ENCODE data around the gene KDM6B.

The KDM6B gene

DNA sequence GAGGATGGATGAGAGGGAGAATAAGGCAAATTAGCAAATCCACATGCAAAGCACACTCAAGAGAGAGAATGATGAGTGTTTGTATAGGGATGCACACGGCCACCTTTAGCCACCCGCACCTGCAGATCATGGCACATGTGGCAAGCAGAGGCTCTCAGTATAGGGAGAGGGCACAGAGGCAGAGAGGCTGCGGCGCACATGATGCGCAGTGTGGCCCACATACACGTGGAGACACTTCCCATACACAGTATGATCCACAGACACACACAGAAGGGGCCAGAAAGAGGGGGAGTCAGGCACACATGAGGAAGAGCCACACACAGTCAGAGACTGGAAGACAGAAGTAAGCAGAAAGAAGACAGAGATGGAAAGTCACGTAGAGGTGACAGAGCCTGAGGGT is 48.1 kb downstream of the KDM6B start:
- DNase-seq, result no peak

DNA sequence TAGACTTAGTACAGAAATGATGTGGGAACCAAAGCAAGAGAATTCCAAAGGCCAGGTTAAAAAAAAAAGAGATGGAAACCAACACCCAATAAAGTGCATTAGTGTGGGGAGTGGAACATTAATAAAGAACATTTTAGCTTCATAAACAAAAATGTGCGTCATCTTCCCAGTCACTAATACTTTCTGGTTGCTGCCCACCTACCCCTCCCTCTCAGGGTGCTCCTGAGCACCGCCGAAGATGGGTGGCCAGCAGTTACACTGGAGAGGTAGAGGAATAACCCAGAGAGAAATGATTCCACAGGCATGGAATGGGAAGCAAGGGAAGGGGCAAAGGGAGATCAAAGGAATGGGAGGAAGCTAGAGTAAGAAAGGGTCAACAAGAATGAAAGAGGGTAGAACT is 48.6 kb downstream of the KDM6B start:
- no peak for DNase-seq

Data from midbrain (tissue), 1 donor.